ENCODE results near the gene MT1F. TPM values are rescaled to one million over a fixed set of nuclear protein-coding genes. Genes with fewer than 3 reads are reported as not detected.

The MT1F gene
- polyA plus RNA-seq (1.8 and 1.9 TPM in 2 replicates), polyA minus RNA-seq (0.93 TPM in 1 of 2 replicates, not detected in the other)

DNA sequence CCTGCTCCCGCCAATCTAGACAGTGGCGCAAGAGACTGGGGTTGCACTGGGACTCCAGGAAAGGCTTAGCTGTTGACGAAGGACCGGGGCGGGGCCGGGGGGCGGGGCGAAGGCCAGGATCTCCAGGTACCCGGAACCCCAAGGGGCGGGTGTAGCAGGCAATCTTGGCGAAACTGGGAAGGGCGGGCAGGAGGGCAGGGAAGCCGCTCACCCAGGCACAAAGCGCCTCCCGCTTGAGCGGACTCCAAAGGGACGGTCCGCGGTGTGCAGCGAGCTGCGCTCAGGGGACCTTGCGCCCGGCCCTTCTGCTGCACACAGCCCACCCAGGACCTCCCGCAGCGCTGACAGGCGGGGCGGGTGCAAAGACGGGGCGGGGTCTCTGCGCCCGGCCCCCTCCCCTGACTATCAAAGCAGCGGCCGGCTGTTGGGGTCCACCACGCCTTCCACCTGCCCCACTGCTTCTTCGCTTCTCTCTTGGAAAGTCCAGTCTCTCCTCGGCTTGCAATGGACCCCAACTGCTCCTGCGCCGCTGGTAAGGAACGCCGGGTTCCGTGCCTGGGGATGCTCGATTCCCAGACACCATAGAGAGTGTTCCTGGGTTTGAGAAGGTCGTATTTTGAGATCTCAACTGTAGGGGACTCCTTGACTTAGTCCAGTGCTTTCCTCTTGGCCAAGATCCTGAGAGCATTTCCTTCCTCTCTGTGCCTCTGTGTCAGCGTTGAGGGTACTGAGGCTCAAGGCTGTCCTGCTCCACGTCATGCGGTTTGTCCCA is at the start of gene MT1F:
Gene MT1F, plus strand, starts transcription at position 405 of the 772 bp plus-strand sequence. Its CDS starts 100 bp downstream, at position 505.
- TF ChIP-seq EP300 (conservative IDR thresholded peaks at IDR 0.05; ENCODE audit: poor library complexity, severe bottlenecking) = no peak
- no peak for TF ChIP-seq EZH2 (IDR thresholded peaks at IDR 0.05; ENCODE audit: borderline replicate concordance, insufficient read depth, low read length, poor library complexity, severe bottlenecking)
- no peak for TF ChIP-seq RAD21 (conservative IDR thresholded peaks at IDR 0.05)
- TF ChIP-seq, protein P1, sequence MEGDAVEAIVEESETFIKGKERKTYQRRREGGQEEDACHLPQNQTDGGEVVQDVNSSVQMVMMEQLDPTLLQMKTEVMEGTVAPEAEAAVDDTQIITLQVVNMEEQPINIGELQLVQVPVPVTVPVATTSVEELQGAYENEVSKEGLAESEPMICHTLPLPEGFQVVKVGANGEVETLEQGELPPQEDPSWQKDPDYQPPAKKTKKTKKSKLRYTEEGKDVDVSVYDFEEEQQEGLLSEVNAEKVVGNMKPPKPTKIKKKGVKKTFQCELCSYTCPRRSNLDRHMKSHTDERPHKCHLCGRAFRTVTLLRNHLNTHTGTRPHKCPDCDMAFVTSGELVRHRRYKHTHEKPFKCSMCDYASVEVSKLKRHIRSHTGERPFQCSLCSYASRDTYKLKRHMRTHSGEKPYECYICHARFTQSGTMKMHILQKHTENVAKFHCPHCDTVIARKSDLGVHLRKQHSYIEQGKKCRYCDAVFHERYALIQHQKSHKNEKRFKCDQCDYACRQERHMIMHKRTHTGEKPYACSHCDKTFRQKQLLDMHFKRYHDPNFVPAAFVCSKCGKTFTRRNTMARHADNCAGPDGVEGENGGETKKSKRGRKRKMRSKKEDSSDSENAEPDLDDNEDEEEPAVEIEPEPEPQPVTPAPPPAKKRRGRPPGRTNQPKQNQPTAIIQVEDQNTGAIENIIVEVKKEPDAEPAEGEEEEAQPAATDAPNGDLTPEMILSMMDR (IDR thresholded peaks at IDR 0.05; ENCODE audit: poor library complexity, severe bottlenecking) = no peak
- TF ChIP-seq, protein P2, sequence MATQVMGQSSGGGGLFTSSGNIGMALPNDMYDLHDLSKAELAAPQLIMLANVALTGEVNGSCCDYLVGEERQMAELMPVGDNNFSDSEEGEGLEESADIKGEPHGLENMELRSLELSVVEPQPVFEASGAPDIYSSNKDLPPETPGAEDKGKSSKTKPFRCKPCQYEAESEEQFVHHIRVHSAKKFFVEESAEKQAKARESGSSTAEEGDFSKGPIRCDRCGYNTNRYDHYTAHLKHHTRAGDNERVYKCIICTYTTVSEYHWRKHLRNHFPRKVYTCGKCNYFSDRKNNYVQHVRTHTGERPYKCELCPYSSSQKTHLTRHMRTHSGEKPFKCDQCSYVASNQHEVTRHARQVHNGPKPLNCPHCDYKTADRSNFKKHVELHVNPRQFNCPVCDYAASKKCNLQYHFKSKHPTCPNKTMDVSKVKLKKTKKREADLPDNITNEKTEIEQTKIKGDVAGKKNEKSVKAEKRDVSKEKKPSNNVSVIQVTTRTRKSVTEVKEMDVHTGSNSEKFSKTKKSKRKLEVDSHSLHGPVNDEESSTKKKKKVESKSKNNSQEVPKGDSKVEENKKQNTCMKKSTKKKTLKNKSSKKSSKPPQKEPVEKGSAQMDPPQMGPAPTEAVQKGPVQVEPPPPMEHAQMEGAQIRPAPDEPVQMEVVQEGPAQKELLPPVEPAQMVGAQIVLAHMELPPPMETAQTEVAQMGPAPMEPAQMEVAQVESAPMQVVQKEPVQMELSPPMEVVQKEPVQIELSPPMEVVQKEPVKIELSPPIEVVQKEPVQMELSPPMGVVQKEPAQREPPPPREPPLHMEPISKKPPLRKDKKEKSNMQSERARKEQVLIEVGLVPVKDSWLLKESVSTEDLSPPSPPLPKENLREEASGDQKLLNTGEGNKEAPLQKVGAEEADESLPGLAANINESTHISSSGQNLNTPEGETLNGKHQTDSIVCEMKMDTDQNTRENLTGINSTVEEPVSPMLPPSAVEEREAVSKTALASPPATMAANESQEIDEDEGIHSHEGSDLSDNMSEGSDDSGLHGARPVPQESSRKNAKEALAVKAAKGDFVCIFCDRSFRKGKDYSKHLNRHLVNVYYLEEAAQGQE (IDR thresholded peaks at IDR 0.05; ENCODE audit: borderline replicate concordance) = no peak
- no peak for TF ChIP-seq TAF1 (IDR thresholded peaks at IDR 0.05; ENCODE audit: low read depth)
- TF ChIP-seq POLR2AphosphoS5 (IDR thresholded peaks at IDR 0.05) = no peak
- TF ChIP-seq SMC3 (conservative IDR thresholded peaks at IDR 0.05; ENCODE audit: poor library complexity) = no peak
- no peak for TF ChIP-seq MXI1 (conservative IDR thresholded peaks at IDR 0.05; ENCODE audit: poor library complexity, severe bottlenecking)
- Histone ChIP-seq H3K9ac (ENCODE audit: low read length) (peak within 1 kb of the TSS; percentile 38), H3K27me3 (ENCODE audit: insufficient read depth, low read depth, low read length) (peaks cover 68% of the 10 kb centered on the region), H3K9me3 (ENCODE audit: low read length) (no peaks in the 10 kb centered on the region), H3K9me2 (ENCODE audit: insufficient read depth, low read length) (no peaks in the 10 kb centered on the region), H3F3A (ENCODE audit: insufficient read depth, low read length, poor library complexity, severe bottlenecking) (no peaks in the 10 kb centered on the region), H2AFZ (ENCODE audit: low read depth, low read length) (no peak within 1 kb of the TSS), H3K36me3 (ENCODE audit: insufficient read depth, low read length) (no peaks in the 10 kb centered on the region), H3K79me2 (replicated peaks; ENCODE audit: insufficient read depth, low read length) (no peaks in the 10 kb centered on the region), H3K4me3 (ENCODE audit: low read length) (peak within 1 kb of the TSS; percentile 71), H4K20me1 (ENCODE audit: insufficient read depth) (no peaks in the 10 kb centered on the region), H3K27ac (ENCODE audit: low read length) (no peak within 1 kb of the TSS), H3K4me2 (ENCODE audit: low read length) (peak within 1 kb of the TSS; percentile 48)

DNA sequence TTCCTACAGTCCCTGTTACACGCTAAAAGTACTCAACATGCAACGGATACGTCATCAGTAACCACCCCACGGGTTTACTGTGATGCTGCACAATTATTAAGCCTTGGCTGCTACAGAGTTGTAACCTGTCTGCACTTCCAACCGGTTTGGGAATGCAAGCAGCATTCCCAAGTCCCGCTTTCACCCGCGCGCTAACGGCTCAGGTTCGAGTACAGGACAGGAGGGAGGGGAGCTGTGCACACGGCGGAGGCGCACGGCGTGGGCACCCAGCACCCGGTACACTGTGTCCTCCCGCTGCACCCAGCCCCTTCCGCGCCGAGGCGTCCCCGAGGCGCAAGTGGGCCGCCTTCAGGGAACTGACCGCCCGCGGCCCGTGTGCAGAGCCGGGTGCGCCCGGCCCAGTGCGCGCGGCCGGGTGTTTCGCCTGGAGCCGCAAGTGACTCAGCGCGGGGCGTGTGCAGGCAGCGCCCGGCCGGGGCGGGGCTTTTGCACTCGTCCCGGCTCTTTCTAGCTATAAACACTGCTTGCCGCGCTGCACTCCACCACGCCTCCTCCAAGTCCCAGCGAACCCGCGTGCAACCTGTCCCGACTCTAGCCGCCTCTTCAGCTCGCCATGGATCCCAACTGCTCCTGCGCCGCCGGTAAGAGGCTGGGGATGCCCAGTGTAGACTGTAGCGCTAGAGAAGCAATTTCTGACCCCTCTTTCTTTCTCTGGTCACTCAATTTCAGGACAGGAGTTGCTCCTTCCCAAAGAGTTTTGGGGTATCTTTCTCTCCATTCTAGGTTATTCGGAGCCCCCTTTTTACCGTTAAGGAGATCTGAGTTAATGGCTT is 49.5 kb upstream of the MT1F start, which contains the start of gene MT2A:
Gene MT2A, plus strand, starts transcription at position 542 of the 833 bp plus-strand sequence. Its CDS starts 72 bp downstream, at position 614.
- no peaks in the 10 kb centered on the region for H3K9me2 ChIP-seq (ENCODE audit: insufficient read depth, low read length)
- no peak within 1 kb of the TSS for H2AFZ ChIP-seq (ENCODE audit: low read depth, low read length)
- no peak for TF ChIP-seq RAD21 (conservative IDR thresholded peaks at IDR 0.05)
- no peak for TF ChIP-seq MXI1 (conservative IDR thresholded peaks at IDR 0.05; ENCODE audit: poor library complexity, severe bottlenecking)
- TF ChIP-seq, protein P2 (IDR thresholded peaks at IDR 0.05; ENCODE audit: borderline replicate concordance) = peak; percentile 32
- no peaks in the 10 kb centered on the region for H3K79me2 ChIP-seq (replicated peaks; ENCODE audit: insufficient read depth, low read length)
- H3K27me3 ChIP-seq (ENCODE audit: insufficient read depth, low read depth, low read length) = peaks cover 52% of the 10 kb centered on the region
- H3K4me2 ChIP-seq (ENCODE audit: low read length) = peak within 1 kb of the TSS; percentile 30
- no peak within 1 kb of the TSS for H3K27ac ChIP-seq (ENCODE audit: low read length)
- H4K20me1 ChIP-seq (ENCODE audit: insufficient read depth) = no peaks in the 10 kb centered on the region
- H3K4me3 ChIP-seq (ENCODE audit: low read length) = peak within 1 kb of the TSS; percentile 62
- H3K36me3 ChIP-seq (ENCODE audit: insufficient read depth, low read length) = no peaks in the 10 kb centered on the region
- H3K9me3 ChIP-seq (ENCODE audit: low read length) = no peaks in the 10 kb centered on the region
- no peak within 1 kb of the TSS for H3K9ac ChIP-seq (ENCODE audit: low read length)
- H3F3A ChIP-seq (ENCODE audit: insufficient read depth, low read length, poor library complexity, severe bottlenecking) = no peaks in the 10 kb centered on the region

Data from neural cell (in vitro differentiated cells).